HG02623 (cell line): ENCODE results near the gene EVA1C.
"Not testable (repeated sequence)": the region's sequence is repeated elsewhere in the genome, so short reads cannot be mapped to it uniquely, and the experiment has no call there.

ENCODE experiments used
- ATAC-seq: cut with Tn5 transposase; IDR thresholded peaks from one replicate; pipeline ENCODE4 v1.9.1; 2021; ENCODE audit warnings: moderate library complexity; ENCODE audit not compliant: unreplicated experiment

The EVA1C gene

GRCh38 chr21:32389337-32390015 is 23.0 kb upstream of the EVA1C start:
- no peak for ATAC-seq

GRCh38 chr21:32390537-32391224 is 21.8 kb upstream of the EVA1C start:
- ATAC-seq, result not testable (repeated sequence)

- no peak for ATAC-seq
These were observed 20.8 kb upstream of the EVA1C start for GRCh38 chr21:32391755-32392154.

- ATAC-seq, result peak; percentile 30
These were observed 20.1 kb upstream of the EVA1C start for GRCh38 chr21:32392299-32392879.

GRCh38 chr21:32392880-32393676 is 19.4 kb upstream of the EVA1C start, which contains the start of gene URB1:
Gene URB1, minus strand, starts transcription at chr21:32393012. Its CDS starts 102 bp downstream, at chr21:32392910.
- ATAC-seq, result peak; percentile 77

- ATAC-seq, result no peak
These were observed 18.9 kb upstream of the EVA1C start for GRCh38 chr21:32393677-32394001.

GRCh38 chr21:32403201-32403777 is 9.2 kb upstream of the EVA1C start:
- no peak for ATAC-seq

- ATAC-seq, result no peak
These were observed 6.1 kb upstream of the EVA1C start for GRCh38 chr21:32406405-32406804.

- ATAC-seq, result no peak
These were observed 2.2 kb upstream of the EVA1C start for GRCh38 chr21:32410291-32410690.

- ATAC-seq, result no peak
These were observed 1.6 kb upstream of the EVA1C start for GRCh38 chr21:32410916-32411315.

GRCh38 chr21:32411350-32412161 is 950 bp upstream of the EVA1C start:
- no peak for ATAC-seq

- ATAC-seq, result no peak
These were observed 554 bp downstream of the EVA1C start for GRCh38 chr21:32413015-32413504.

GRCh38 chr21:32413697-32414578 is 1.4 kb downstream of the EVA1C start:
- ATAC-seq, result no peak

- no peak for ATAC-seq
These were observed 2.3 kb downstream of the EVA1C start for GRCh38 chr21:32414579-32415358.

GRCh38 chr21:32415451-32416398 is 3.2 kb downstream of the EVA1C start:
- no peak for ATAC-seq

- no peak for ATAC-seq
These were observed 5.6 kb downstream of the EVA1C start for GRCh38 chr21:32418146-32418545.

GRCh38 chr21:32422064-32422463 is 9.6 kb downstream of the EVA1C start:
- no peak for ATAC-seq
